HG02973 (cell line): ENCODE measurements around the gene SPATC1L.
A peak's percentile ranks its signal among the peaks of the same experiment; 100 is the strongest.
"Not testable (repeated sequence)": the region's sequence is repeated elsewhere in the genome, so short reads cannot be mapped to it uniquely, and the experiment has no call there.

Experiments
- ATAC-seq: cut with Tn5 transposase; IDR thresholded peaks from one replicate; pipeline ENCODE4 v1.9.1; 2021; ENCODE audit warnings: moderate library complexity; ENCODE audit not compliant: unreplicated experiment

The SPATC1L gene

GRCh38 chr21:46183910-46184624 is at the start of gene SPATC1L:
Gene SPATC1L, minus strand, starts transcription at chr21:46184459. Its CDS starts 1,643 bp downstream, at chr21:46182816.
- peak; percentile 33 for ATAC-seq

DNA sequence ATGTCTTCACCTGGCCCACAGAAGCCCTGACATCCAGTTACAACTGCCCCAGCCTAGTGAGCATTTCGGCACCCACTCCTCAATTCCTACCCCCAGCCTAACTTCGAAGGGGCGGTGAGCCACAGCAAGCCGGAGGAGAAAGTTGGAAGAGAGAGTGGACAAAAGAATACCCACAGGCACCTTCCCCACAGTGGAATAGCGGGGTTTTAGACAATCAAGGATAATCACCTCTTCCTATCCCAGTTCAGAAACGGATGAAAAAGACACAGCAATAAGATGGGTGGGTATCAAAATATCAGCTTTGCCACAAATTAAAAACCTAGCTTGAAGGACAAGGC is 45.6 kb upstream of the SPATC1L start:
- ATAC-seq: no peak

- peak; percentile 19 for ATAC-seq
Observed at GRCh38 chr21:46229133-46229922, 45.1 kb upstream of the SPATC1L start.

DNA sequence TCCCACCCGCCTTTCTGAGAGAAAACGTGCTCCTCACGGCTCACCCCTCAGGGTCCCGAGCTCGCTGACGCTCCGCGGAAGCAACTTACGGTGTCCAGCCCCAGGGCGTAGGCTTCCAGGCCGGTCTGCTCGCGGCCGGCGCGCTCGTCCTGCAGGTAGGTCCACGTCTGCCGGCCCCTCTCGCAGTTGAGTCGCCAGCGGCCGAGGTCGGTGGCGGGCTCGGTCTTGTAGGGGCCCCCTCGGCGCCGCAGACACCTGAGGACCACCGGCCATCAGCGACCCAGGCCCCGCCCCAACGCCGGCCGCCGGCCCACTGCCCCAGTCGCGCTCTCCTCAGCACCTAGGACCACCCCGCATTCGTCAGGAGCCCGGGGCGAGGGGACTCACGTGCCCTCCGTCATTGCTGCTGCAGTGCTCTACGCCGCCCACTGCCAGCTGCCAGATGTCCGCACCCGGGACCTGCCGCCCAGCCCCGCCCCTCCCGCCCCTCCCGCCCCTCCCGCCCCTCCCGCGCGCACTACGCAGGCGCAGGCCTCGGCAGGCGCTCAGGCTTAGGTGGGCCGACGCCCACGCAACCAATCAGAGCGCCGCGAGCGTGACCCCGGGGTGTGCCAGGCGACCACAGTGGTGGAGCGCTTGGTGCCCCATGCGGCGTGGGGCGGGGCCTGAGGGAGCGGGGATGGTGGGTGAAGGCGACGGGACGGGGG is 44.2 kb upstream of the SPATC1L start, which contains the start of gene LSS:
Gene LSS, minus strand, starts transcription at position 430 of the 707 bp plus-strand sequence. Its CDS starts 29 bp downstream, at position 401.
- ATAC-seq: peak; percentile 71

DNA sequence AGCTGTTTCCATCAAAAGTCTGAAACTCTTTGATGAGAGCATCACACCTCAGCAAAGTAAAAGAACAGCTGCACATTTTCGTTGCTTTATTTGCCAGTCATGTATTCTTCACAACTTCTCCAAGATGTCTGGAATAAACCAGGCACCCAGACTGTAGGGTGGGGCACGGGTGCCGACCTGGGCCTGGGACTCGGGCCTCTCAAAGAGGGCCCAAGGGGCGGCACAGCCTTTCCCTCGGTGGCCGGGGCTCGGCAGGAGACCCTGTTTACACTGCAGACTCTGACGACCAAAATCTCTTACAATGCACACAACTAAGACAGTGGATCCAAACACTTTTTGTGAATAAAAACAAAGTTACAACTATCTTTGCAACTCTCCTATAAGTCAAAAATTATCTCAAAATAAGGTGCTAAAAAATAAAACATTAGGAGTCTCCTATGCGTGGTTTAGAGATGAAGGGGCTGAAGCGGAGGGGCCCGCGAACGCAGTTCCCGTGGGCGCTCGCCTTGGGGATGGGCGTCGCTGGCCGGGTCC is 43.6 kb upstream of the SPATC1L start:
- ATAC-seq: no peak

DNA sequence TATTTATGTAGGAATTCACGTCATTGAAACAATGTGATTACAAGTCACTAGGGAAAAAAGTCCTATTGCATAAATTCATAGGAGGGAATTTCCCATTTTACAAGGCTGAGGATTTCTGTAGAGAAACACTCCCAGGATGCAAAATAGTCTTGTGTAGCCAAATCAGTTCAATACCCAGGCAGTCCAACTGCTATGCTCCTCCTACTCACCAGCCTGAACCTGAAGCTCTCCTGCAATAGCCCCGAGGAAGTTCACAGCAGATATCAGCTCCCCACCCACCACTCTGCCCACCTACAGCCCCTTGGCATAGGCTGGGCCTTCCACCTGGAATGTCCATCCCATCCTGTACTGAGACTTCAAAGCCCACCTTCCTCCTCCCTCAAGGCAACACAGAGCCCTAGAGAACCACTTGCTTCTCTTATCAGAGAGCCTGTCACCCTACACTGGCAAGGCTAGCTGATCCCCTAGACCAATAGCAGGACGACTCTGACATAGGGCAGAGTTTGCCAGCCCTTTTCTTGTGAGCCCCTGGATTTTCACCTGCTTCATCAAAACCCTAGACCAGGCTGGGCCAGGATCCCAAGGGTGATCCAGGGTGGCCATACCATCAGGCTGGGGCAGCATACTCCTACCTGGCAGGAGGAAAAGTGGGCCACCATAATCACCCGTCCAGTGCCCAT is 42.8 kb upstream of the SPATC1L start:
- ATAC-seq: no peak

DNA sequence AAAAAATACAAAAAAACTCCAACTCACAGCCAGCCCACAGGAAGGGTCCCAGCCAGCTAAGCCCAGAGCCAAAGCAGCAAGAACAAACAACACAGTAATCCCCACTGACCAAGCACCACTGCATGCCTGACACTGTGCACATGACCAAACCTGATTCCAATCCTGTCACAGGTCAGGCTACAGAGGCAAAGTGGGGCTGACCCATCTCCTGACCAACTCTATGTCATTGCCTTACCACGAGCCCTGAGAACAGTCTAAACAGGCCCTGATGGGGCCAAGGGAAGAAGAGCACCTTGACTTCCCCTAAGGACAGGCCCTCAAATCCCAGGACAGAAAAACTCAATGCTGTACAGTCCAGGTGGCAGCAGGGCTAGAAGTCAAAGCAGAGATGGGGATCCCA is 41.9 kb upstream of the SPATC1L start:
- ATAC-seq: no peak

DNA sequence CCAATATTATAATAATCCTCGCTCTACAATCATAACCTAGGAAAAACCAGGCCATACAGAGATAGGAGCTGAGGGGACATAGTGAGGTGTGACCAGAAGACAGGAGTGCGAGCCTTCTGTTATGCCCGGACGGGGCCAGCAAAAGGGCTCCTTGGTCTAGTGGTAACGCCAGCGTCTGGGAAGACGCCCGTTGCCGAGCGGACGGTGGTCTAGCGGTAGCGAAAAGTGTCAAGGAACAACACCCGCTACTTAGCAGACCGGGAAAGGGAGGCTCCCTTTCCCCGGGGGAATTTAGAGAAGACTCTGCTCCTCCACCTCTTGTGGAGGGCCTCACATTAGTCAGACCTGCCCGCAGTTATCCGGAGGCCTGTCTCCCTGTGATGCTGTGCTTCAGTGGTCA is 39.4 kb upstream of the SPATC1L start:
- not testable (repeated sequence) for ATAC-seq

DNA sequence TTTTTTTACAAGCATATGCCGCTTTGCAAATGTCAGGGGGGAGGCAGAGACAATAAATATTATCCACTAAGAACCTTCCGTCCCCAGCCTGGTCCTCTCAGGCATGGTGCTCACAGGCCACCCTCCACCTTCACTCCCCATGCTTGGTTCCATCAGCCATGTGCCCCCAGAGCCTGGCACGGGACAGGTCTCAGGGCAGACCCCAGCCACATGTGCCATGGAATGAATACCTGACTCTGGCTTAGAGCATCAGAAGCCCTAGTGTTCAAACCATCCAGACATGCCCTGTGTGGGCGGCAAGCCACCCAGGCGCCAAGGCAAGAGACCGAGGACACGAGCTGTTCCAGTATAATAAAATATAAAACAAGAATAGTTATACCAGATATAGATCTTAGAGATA is 39.0 kb upstream of the SPATC1L start:
- no peak for ATAC-seq

DNA sequence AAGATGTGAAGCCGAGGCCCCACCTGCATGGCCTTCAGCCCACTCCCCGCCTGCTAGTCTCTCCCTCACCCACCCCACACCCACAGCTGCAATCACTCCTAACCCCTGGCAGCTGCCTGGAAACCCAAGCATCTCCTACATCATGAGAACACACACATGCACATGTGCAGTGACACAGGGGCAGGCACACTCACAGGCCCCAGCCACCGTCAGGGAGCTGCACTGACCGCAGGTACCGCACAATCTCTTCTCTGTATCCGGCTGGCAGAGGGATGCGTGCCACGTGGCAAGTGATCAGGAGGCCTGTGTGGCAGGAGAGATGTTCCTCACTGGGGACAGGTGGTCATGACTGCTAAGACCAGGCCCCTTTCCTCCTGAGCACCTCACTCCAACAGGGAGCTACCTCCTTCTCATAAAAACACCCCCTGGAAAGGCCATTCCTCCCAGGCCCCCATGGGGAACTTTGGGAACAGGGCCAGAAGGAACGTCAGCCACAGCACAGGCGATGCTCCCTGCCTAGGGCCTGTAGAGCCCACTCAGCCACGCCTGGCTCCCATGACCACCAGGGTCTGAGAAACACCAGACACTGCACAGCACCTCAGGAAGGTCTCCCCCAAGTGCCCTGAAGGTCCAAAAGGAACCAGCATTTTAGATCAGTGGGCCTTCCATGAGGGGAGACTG is 38.3 kb upstream of the SPATC1L start:
- ATAC-seq: no peak

DNA sequence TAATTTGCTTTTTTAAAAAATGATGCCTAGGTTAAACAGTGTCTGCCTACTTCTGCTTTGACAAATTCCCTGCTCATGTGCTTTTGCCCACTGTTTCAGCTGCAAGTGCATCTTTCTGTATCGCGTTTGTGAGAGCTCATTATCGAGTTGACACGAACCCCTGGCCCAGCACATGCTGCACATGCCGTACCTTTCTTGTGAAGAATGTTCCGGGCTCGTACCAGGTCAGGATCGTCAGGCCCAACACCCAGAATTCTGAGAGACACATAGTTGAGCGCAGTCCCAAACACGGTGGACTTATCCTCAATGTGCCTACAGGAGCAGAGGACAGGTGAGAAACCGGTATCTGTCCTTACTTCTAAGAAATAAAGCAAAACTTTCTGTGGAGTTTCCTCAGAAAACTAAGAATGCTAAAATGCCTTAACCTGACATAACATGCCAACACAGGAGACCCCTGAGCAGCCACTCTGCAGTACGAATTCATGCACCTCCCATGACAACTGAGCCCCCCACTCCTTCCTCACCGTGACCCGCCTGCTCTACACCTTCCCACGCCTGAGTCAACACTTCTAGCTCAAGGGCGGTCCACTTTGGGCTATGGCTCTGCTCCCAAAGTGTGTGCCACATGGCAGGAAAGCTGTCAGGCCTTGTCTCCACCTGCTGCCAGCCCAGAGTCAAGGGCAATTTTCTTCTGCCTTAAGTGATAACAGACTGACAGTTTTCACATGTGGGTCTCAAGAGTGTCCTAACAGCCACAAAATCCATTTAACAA is 37.6 kb upstream of the SPATC1L start:
- ATAC-seq: no peak

DNA sequence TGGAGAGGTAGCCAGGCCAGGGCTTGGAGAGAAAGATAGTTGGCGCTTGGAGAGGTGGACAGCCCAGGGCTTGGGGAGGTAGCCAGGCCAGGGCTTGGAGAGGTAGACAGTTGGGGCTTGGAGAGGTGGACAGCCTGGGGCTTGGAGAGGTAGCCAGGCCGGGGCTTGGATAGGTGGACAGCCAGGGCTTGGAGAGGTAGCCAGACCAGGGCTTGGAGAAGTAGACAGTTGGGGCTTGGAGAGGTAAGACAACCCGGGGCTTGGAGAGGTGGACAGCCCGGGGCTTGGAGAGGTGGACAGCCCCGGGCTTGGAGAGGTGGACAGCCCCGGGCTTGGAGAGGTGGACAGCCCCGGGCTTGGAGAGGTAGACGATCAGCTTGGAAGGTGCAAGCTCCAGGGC is 36.6 kb upstream of the SPATC1L start:
- ATAC-seq: no peak

- ATAC-seq: no peak
Observed at GRCh38 chr21:46220275-46220810, 36.1 kb upstream of the SPATC1L start.

GRCh38 chr21:46219591-46220239 is 35.5 kb upstream of the SPATC1L start:
- ATAC-seq: no peak

DNA sequence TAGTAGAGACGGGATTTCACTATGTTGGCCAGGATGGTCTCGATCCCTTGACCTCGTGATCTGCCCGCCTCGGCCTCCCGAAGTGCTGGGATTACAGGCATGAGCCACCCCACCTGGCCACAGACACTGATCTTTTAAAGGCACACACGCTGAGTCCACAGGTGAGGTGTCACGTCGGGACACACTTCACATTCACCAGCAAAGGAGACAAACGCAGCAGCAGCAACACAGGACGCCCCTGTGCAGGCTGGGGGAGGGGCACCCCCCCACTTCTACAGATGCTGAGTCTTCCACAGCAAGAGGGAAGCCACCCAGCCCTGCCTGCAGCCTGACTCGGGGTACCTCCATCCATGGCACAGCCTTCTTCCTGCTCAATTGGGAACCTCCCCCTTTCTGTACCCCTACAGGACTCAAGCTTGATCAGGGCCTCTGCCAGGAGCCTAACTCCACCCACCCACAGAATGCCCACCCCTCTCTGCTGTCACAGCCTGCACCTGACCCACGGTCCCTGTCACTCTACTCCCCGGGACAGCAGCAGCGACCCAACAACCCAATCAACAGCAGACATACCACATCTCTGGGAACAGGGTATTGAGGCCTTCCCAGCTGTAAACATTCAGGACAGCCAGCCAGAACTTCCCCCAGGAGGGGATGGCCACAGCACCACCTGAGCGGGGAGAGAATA is 34.8 kb upstream of the SPATC1L start:
- ATAC-seq: no peak

DNA sequence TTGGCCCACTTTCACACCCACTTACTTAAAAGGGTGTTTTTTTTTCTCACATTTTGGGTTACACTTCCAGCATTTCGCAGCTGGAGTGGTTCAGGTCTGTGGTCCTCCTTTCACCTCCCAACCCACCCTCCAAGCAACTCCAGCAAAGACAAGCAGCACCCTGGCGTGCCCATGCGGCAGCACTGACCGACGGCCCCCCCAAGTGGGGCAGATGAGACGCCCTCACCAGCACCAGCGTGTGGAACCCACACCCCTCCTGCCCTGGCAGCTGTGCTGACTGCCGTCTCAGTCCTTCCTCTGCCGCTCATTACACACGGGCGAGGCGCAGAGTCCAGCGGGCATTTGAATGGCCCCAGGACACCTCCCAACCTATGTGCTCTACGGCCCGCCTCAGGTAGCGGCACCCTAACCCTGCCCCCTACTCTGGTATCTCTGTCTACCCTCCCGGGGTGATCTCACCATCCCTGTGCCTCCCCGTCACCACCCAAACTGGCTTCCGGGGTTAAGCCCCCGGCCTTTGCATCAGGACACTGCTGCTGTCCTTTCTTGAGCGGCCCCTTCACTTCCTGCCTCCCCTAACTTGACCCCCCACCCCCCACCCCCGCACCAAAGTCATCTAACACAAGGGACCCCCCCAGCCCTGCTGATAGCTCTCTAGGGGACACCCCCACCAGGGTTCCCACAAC is 33.4 kb upstream of the SPATC1L start:
- ATAC-seq: no peak

- ATAC-seq: no peak
Observed at GRCh38 chr21:46216132-46216747, 32.0 kb upstream of the SPATC1L start.
